HG02759 (cell line): Measurements from ENCODE around the gene LSS.
A peak's percentile ranks its signal among the peaks of the same experiment; 100 is the strongest.

Experiments used
- ATAC-seq: cut with Tn5 transposase; IDR thresholded peaks from one replicate; pipeline ENCODE4 v1.9.1; 2021; ENCODE audit warnings: mild to moderate bottlenecking, moderate library complexity; ENCODE audit not compliant: unreplicated experiment

The LSS gene

DNA sequence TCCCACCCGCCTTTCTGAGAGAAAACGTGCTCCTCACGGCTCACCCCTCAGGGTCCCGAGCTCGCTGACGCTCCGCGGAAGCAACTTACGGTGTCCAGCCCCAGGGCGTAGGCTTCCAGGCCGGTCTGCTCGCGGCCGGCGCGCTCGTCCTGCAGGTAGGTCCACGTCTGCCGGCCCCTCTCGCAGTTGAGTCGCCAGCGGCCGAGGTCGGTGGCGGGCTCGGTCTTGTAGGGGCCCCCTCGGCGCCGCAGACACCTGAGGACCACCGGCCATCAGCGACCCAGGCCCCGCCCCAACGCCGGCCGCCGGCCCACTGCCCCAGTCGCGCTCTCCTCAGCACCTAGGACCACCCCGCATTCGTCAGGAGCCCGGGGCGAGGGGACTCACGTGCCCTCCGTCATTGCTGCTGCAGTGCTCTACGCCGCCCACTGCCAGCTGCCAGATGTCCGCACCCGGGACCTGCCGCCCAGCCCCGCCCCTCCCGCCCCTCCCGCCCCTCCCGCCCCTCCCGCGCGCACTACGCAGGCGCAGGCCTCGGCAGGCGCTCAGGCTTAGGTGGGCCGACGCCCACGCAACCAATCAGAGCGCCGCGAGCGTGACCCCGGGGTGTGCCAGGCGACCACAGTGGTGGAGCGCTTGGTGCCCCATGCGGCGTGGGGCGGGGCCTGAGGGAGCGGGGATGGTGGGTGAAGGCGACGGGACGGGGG, at the start of gene LSS:
Gene LSS (minus strand): TSS at position 430 of the 707 bp plus-strand sequence. CDS start 29 bp downstream, at position 401.
- peak; percentile 89 for ATAC-seq

GRCh38 chr21:46274797-46275390, 46.3 kb upstream of the LSS start:
- no peak for ATAC-seq

- no peak for ATAC-seq
Measured at GRCh38 chr21:46273341-46273740, 44.8 kb upstream of the LSS start.

- no peak for ATAC-seq
Measured at GRCh38 chr21:46269466-46269865, 40.9 kb upstream of the LSS start.

GRCh38 chr21:46268371-46268770, 39.8 kb upstream of the LSS start:
- no peak for ATAC-seq

GRCh38 chr21:46266946-46267345, 38.4 kb upstream of the LSS start:
- ATAC-seq = no peak

GRCh38 chr21:46265736-46266525, 37.4 kb upstream of the LSS start:
- ATAC-seq = no peak

GRCh38 chr21:46264690-46265144, 36.1 kb upstream of the LSS start:
- ATAC-seq = no peak

GRCh38 chr21:46264046-46264689, 35.6 kb upstream of the LSS start:
- no peak for ATAC-seq

GRCh38 chr21:46256501-46256994, 28.0 kb upstream of the LSS start:
- ATAC-seq = no peak

DNA sequence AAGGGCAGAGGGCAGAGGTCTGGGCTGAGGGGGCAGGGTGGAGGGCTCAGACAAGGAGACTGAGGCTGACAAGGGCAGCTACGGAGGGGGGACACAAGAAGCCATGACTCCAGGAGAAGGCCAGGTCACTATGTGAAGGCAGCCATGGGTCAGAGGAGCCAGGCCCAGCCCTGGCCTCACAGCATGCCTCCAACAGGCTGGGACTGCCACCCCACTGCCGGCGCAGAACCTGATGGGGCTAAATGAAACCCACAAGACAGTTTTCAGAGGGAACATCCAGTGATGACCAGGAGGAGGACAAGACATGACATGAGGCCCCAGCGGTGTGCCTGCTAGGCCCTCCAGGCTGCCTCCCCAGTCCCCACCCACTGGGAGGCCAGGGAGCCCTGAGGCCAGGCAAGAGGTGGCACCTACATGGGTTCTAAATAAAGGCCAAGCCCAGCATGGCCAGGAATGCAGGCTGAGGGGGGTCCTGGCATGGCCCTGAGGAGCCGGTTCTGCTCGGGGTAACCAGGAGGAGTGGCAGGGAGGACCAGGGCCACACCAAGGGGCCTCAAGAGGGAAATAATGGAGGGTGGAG, 27.3 kb upstream of the LSS start:
- ATAC-seq = no peak

- ATAC-seq = no peak
Measured at GRCh38 chr21:46255166-46255565, 26.6 kb upstream of the LSS start.

GRCh38 chr21:46254208-46254975, 25.8 kb upstream of the LSS start:
- ATAC-seq = no peak

GRCh38 chr21:46253610-46254124, 25.1 kb upstream of the LSS start:
- ATAC-seq = peak; percentile 53

- ATAC-seq = no peak
Measured at GRCh38 chr21:46252840-46253239, 24.3 kb upstream of the LSS start.

DNA sequence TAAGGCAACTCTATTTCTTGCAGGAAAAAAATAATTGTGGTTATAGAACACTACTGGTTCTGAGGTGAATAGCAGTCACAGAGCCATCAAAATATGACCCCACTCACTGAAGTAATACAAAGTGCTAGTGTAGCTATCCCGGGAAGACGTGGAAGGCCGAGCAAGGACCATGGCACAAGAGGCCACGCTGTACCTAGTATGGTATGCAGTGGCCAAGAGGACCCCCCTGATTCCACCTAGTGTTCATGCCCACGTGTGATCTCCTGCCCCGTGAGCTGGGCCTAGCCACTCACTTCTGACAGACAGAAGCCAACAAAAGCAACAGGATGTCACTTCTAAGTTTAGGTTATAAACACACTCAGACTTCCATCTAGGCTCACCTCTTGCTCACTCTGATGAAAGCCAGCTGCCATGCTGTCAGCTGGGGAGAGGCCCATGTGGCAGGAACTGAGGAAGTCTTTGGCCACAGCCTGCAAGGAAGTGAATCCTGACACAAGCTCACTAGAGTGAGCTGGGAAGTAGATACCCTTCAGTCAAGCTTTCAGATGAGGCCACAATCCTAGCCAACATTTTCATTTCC, 21.7 kb upstream of the LSS start:
- no peak for ATAC-seq

- ATAC-seq = no peak
Measured at GRCh38 chr21:46248827-46249226, 20.3 kb upstream of the LSS start.

GRCh38 chr21:46248422-46248782, 19.8 kb upstream of the LSS start:
- no peak for ATAC-seq

GRCh38 chr21:46247699-46248421, 19.3 kb upstream of the LSS start:
- no peak for ATAC-seq
